Mesendoderm (in vitro differentiated cells): ENCODE results near the gene ZEB2.

Source experiments
- DNase-seq: peaks from one replicate; pipeline ENCODE4 v3.0.0; 2013
- H2AK5ac ChIP-seq: 2 replicates; pipeline ENCODE4 v1.6.1; 2013; ENCODE audit warnings: low read length, inconsistent platforms
- H2BK120ac ChIP-seq: 2 replicates; pipeline ENCODE4 v1.6.1; 2013; ENCODE audit warnings: low read depth, mild to moderate bottlenecking, low read length, moderate library complexity, mixed read lengths
- H2BK15ac ChIP-seq: replicated peaks from 2 replicates; pipeline ENCODE4 v1.6.1; 2013; ENCODE audit warnings: low read depth, mild to moderate bottlenecking, moderate library complexity
- H2BK5ac ChIP-seq: 2 replicates; pipeline ENCODE4 v1.6.1; 2013; ENCODE audit warnings: low read length, inconsistent platforms
- H3K18ac ChIP-seq: 2 replicates; pipeline ENCODE4 v1.6.1; 2013; ENCODE audit warnings: mild to moderate bottlenecking, low read length, mixed read lengths
- H3K23ac ChIP-seq: one replicate; pipeline ENCODE4 v1.6.1; 2013; ENCODE audit warnings: low read length
- H3K27ac ChIP-seq: 2 replicates; pipeline ENCODE4 v1.5.1; 2013; ENCODE audit warnings: low read depth, mild to moderate bottlenecking, inconsistent platforms, low read length, moderate library complexity
- H3K27me3 ChIP-seq: 2 replicates; pipeline ENCODE4 v1.6.1; 2013; ENCODE audit warnings: low read length, control low read depth, mild to moderate bottlenecking, inconsistent platforms; ENCODE audit not compliant: insufficient read depth, poor library complexity
- H3K36me3 ChIP-seq: 2 replicates; pipeline ENCODE4 v1.6.1; 2013; ENCODE audit warnings: low read length, inconsistent platforms; ENCODE audit not compliant: control insufficient read depth, insufficient read depth
- H3K4ac ChIP-seq: one replicate; pipeline ENCODE4 v1.6.1; 2013; ENCODE audit warnings: low read depth, mild to moderate bottlenecking, low read length, moderate library complexity
- H3K4me1 ChIP-seq: 2 replicates; pipeline ENCODE4 v1.6.1; 2013; ENCODE audit warnings: low read depth, low read length, inconsistent platforms; ENCODE audit not compliant: control insufficient read depth
- H3K4me2 ChIP-seq: 2 replicates; pipeline ENCODE4 v1.6.1; 2013; ENCODE audit warnings: low read length
- H3K4me3 ChIP-seq: 2 replicates; pipeline ENCODE4 v1.5.1; 2013; ENCODE audit warnings: mild to moderate bottlenecking, low read length
- H3K56ac ChIP-seq: one replicate; pipeline ENCODE4 v1.6.1; 2013; ENCODE audit warnings: low read length
- H3K79me1 ChIP-seq: 2 replicates; pipeline ENCODE4 v1.6.1; 2013; ENCODE audit warnings: low read length, inconsistent platforms
- H3K79me2 ChIP-seq: 2 replicates; pipeline ENCODE4 v1.6.1; 2013; ENCODE audit warnings: mild to moderate bottlenecking, low read length; ENCODE audit not compliant: control insufficient read depth, insufficient read depth
- H3K9ac ChIP-seq: 2 replicates; pipeline ENCODE4 v1.6.1; 2013; ENCODE audit warnings: low read length, inconsistent platforms
- H4K5ac ChIP-seq: one replicate; pipeline ENCODE4 v1.6.1; 2013; ENCODE audit warnings: low read length
- H4K8ac ChIP-seq: one replicate; pipeline ENCODE4 v1.6.1; 2013; ENCODE audit warnings: low read depth, mild to moderate bottlenecking, control low read depth, low read length, moderate library complexity
- WGBS: extraction: QIAGEN DNeasy Blood & Tissue Kit; methylation state at CpG from one replicate; pipeline ENCODE4 v1.1.7; 2013; ENCODE audit warnings: low lambda C conversion rate, missing lambda C conversion rate; ENCODE audit not compliant: insufficient coverage; ENCODE audit errors: extremely low coverage; 5-methylcytosine and 5-hydroxymethylcytosine counted together

The ZEB2 gene

DNA sequence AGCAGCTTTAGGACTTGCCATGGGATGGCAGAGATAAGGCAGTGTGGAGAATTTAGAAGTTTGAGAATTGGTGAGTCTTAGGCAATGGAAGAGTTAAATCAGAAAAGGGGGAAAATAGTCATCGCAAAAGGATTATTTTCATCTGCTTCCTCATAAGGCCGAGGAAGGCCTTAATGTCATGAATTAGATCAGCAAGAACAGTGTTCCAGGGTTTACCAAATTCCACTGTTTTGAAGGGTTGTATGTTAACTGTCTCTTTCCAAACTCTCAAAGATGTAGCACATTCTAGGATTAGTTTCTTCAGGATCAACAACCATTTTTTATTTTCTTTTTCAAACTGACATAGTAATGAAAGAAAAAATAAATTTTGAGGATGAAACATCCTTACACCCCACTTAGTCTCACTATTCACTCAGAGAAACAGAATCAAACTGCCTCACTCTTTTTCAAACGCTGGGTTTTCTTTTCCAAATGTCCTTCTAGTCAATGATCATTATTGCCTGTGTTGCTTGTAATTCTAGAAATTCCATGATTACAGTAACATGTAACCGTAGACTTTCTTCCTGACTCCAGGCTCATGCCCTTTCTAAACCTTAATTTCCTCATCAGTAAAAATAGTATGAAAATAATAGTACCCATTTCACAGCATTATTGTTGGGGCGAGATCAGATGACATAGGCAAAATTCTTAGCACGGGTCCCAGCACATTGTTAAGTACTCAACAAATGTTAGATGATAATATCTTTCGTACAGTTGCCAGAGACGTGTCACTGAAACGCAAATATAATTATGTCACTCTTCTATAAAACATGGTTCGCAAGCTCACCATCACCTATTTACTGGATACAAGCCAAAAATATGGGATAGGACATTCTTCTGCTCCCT lies 23.6 kb downstream of the ZEB2 start:
- H2BK120ac ChIP-seq, result no peak overlapping the region
- H3K4me2 ChIP-seq, result no peak overlapping the region
- H3K4ac ChIP-seq, result no peak overlapping the region
- H3K79me2 ChIP-seq, result no peaks in the 10 kb centered on the region
- peaks cover 2% of the 10 kb centered on the region for H3K4me1 ChIP-seq
- no peaks in the 10 kb centered on the region for H3K27me3 ChIP-seq
- no peak overlapping the region for H2BK15ac ChIP-seq
- no peak overlapping the region for H3K56ac ChIP-seq
- no peak for DNase-seq
- no peak overlapping the region for H2BK5ac ChIP-seq
- WGBS, result no CpG with 5 or more reads among the region's 10 CpGs
- no peak overlapping the region for H4K5ac ChIP-seq
- H2AK5ac ChIP-seq, result peak overlapping the region; percentile 2
- H4K8ac ChIP-seq, result no peak overlapping the region
- H3K18ac ChIP-seq, result no peak overlapping the region
- H3K27ac ChIP-seq, result no peak overlapping the region
- no peaks in the 10 kb centered on the region for H3K79me1 ChIP-seq
- no peak overlapping the region for H3K9ac ChIP-seq
- H3K36me3 ChIP-seq, result no peaks in the 10 kb centered on the region
- no peak overlapping the region for H3K23ac ChIP-seq
- no peak overlapping the region for H3K4me3 ChIP-seq

DNA sequence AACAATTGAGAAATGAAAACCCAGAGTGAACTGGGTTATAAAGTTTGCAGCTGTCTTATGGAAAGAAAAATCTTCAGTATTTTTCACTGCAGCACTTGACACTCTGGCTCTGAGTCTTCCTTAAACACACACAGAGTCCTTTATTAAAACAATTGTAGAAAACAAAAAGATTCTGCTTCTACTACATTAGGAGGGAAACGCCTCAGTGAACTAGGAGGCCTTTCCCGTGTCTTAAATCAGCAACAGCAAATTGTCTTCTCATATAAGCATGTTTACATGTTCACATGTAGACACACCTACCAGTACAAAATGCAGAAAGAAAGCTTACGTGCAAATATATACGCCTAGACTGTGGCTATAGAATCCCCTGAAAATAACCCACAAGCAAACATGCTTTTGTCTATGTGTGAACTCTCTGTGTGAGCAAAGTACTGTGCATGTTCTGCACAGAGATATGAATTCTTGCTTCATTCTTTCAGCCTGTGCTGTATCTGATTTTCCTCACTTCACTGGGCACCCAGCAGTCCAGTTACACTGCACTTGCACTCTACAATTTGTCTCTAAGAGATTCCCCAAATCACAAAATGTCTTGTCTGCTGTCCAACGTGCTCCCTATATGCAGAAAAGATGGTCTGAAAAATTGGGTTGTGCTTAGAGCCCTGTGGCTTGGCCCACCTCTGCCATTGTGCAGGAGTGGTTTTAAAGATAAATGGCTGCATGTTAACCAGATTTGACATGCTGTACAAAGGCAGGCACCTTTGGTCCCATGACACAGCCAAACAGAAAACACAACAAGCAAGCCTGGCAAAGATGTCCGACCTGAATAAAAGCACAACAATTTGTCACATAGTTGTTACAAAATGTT lies 24.5 kb downstream of the ZEB2 start:
- Histone ChIP-seq H3K27me3 (no peaks in the 10 kb centered on the region), H3K56ac (no peak overlapping the region), H3K9ac (no peak overlapping the region), H3K4ac (no peak overlapping the region), H2AK5ac (no peak overlapping the region), H3K23ac (no peak overlapping the region), H3K4me1 (peaks cover 2% of the 10 kb centered on the region), H4K8ac (no peak overlapping the region), H2BK120ac (peak overlapping the region; percentile 35), H3K18ac (peak overlapping the region; percentile 28), H3K79me1 (no peaks in the 10 kb centered on the region), H4K5ac (no peak overlapping the region), H3K4me2 (no peak overlapping the region), H2BK5ac (no peak overlapping the region), H2BK15ac (no peak overlapping the region), H3K4me3 (no peak overlapping the region), H3K27ac (no peak overlapping the region), H3K36me3 (no peaks in the 10 kb centered on the region), H3K79me2 (no peaks in the 10 kb centered on the region)
- DNase-seq, result no peak
- WGBS, result no CpG with 5 or more reads among the region's 6 CpGs

DNA sequence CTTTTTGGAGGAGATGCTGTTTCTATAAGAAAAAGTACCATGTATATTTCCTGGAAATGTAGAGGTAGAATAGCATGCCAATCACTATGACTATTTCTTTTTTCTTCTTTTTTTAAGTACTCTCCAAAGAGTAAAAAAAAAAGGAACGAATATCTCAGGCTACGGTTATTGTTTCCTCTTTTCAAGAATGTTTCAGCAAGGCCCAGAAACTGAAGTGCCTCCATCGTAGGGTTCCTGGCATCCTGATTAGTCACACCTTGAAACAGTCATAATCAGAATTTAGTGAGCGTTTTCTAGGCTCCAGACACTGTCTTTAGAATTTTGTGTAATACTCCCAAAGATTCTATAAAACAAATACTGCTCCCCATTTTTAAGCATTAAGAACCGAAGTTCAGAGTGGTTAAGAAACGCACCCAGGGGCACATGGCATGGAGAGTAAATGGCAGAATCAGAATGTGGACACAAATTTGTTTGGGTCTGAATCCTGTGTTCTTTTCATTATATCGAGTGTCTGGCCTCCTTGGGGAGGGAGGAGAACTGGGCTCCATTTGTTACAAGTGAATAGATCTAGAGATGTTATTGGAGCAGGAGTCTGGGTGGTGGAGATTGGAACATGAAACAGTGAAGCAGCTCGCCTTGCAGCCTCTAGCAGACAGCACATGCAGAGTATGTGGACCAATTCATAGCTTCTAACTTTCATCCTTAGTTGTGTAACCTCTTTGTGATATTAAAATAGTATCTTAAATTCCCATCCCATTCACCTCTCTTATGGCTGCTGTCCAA lies 26.7 kb downstream of the ZEB2 start:
- DNase-seq, result no peak
- no peak overlapping the region for H3K4me3 ChIP-seq
- no peak overlapping the region for H2BK120ac ChIP-seq
- H3K9ac ChIP-seq, result no peak overlapping the region
- H3K79me1 ChIP-seq, result no peaks in the 10 kb centered on the region
- no peak overlapping the region for H2AK5ac ChIP-seq
- H3K18ac ChIP-seq, result no peak overlapping the region
- no peaks in the 10 kb centered on the region for H3K36me3 ChIP-seq
- H3K23ac ChIP-seq, result no peak overlapping the region
- H3K27ac ChIP-seq, result no peak overlapping the region
- no peak overlapping the region for H3K4ac ChIP-seq
- no peak overlapping the region for H4K5ac ChIP-seq
- H3K27me3 ChIP-seq, result no peaks in the 10 kb centered on the region
- peaks cover 2% of the 10 kb centered on the region for H3K4me1 ChIP-seq
- no CpG with 5 or more reads among the region's 8 CpGs for WGBS
- H3K56ac ChIP-seq, result no peak overlapping the region
- no peak overlapping the region for H3K4me2 ChIP-seq
- H3K79me2 ChIP-seq, result no peaks in the 10 kb centered on the region
- no peak overlapping the region for H2BK5ac ChIP-seq
- no peak overlapping the region for H2BK15ac ChIP-seq
- no peak overlapping the region for H4K8ac ChIP-seq

DNA sequence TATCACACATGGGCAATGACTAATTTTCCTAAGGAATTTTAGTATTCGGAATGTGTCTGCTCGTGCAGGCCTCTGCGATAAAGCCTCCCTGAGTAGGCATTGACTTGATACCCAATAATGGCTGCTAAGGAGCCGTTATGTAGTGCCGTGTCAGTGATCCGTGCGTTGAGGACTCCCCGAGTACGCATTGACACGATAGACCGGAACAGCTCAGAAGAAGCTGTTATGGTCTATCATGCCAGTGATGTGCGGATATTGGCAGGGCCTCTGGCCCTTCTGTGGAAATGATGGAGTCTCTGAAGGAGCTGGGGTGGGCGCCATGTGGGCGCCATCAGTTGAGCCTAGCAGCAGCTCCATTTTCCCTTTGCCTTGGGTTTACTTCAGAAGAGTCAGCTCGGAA lies 29.1 kb downstream of the ZEB2 start:
- Histone ChIP-seq H3K56ac (no peak overlapping the region), H2BK15ac (no peak overlapping the region), H3K18ac (no peak overlapping the region), H2AK5ac (no peak overlapping the region), H4K8ac (no peak overlapping the region), H3K27me3 (no peaks in the 10 kb centered on the region), H4K5ac (no peak overlapping the region), H2BK5ac (no peak overlapping the region), H3K79me1 (no peaks in the 10 kb centered on the region), H3K79me2 (no peaks in the 10 kb centered on the region), H3K4ac (no peak overlapping the region), H3K36me3 (no peaks in the 10 kb centered on the region), H3K23ac (no peak overlapping the region), H3K4me2 (no peak overlapping the region), H2BK120ac (no peak overlapping the region), H3K9ac (no peak overlapping the region), H3K4me1 (no peaks in the 10 kb centered on the region), H3K27ac (no peak overlapping the region), H3K4me3 (no peak overlapping the region)
- no peak for DNase-seq
- no CpG with 5 or more reads among the region's 15 CpGs for WGBS

DNA sequence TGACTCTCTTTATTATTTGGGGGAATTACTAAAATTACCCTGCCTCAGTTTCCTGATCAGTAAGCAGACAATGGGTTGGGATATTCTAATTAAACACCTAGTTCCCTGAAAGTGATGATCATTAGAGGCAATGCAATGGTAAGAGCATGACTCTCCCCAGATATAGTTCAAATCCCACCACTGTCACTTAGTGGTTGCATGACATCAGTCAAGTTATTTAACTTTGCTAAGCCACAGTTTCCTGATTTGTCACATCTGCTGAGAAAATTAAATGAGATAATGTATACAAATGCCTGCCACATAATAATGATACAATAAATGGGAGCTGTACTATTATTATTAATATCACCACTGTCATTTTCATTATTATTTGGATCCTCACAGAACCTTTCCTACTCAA lies 29.9 kb downstream of the ZEB2 start:
- Histone ChIP-seq H3K56ac (no peak overlapping the region), H2BK15ac (no peak overlapping the region), H3K4me1 (no peaks in the 10 kb centered on the region), H3K79me2 (no peaks in the 10 kb centered on the region), H3K4me2 (no peak overlapping the region), H4K8ac (no peak overlapping the region), H3K36me3 (no peaks in the 10 kb centered on the region), H2BK120ac (no peak overlapping the region), H3K23ac (no peak overlapping the region), H2BK5ac (no peak overlapping the region), H3K4ac (no peak overlapping the region), H3K79me1 (no peaks in the 10 kb centered on the region), H3K9ac (no peak overlapping the region), H3K27me3 (no peaks in the 10 kb centered on the region), H4K5ac (no peak overlapping the region), H2AK5ac (no peak overlapping the region), H3K27ac (no peak overlapping the region), H3K18ac (no peak overlapping the region), H3K4me3 (no peak overlapping the region)
- no peak for DNase-seq
